SK-N-MC (cell line): Measurements from ENCODE around the gene EHBP1.
"Not testable (repeated sequence)": the region's sequence is repeated elsewhere in the genome, so short reads cannot be mapped to it uniquely, and the experiment has no call there.

Experiments used
- DNase-seq: peaks from one replicate; pipeline ENCODE4 v3.0.0-alpha.2; 2011; ENCODE audit warnings: low read depth, low spot score
- H3K27ac ChIP-seq: fragments of 200-600 bp; sonication (generic); 2 replicates; pipeline ENCODE4 v1.5.1; 2016; ENCODE audit warnings: mixed run types
- H3K36me3 ChIP-seq: fragments of 200-600 bp; sonication (generic); 2 replicates; pipeline ENCODE4 v1.6.1; 2017; ENCODE audit warnings: antibody characterized with exemption, low read length, mixed read lengths; ENCODE audit not compliant: insufficient read depth
- H3K4me3 ChIP-seq: fragments of 200-600 bp; sonication (generic); 2 replicates; pipeline ENCODE4 v1.5.1; 2016
- H3K9ac ChIP-seq: fragments of 200-600 bp; sonication (generic); 2 replicates; pipeline ENCODE4 v1.8.0; 2017; ENCODE audit warnings: mixed run types, mixed read lengths; ENCODE audit not compliant: insufficient read length
- H3K9me3 ChIP-seq: fragments of 200-600 bp; sonication (generic); 2 replicates; pipeline ENCODE4 v1.6.1; 2017; ENCODE audit warnings: low read depth, mild to moderate bottlenecking, antibody characterized with exemption, low read length, moderate library complexity, mixed read lengths
- EZH2 ChIP-seq: fragments of 200-600 bp; sonication (generic); IDR thresholded peaks from one replicate; pipeline ENCODE4 v1.6.1; 2017; ENCODE audit warnings: antibody characterized with exemption
- FOXP2 ChIP-seq: optimal IDR thresholded peaks from 2 replicates; pipeline ENCODE3; 2011; ENCODE audit warnings: mild to moderate bottlenecking, moderate library complexity; ENCODE audit not compliant: insufficient read depth; ENCODE audit errors: extremely low read length, control extremely low read depth
- POLR2AphosphoS5 ChIP-seq: IDR thresholded peaks from 2 replicates; pipeline ENCODE4 v1.6.1; 2012; ENCODE audit warnings: mild to moderate bottlenecking, low read depth, low read length, borderline replicate concordance

Gene EHBP1

DNA sequence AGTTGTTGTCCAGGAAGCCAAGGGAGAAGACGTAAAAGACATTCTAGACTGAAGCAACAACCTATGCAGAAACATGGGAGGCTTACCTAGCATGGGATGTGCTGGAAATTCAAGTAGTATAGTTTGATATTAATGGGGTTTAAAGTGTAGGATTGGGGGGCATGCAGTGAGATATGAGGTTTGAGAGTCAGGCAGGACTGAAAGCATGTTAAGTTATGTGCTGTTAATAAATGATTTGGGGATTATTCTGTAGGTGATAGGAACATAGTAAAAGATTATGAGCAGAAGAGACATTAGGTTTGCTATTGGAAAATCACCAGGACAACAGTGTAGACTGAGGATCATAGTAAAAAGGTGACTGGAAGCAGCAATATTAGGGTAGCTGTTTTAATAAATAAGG lies 3.2 kb downstream of the EHBP1 start:
- TF ChIP-seq EZH2 = no peak
- TF ChIP-seq POLR2AphosphoS5 = no peak
- TF ChIP-seq FOXP2 = no peak
- Histone ChIP-seq H3K9ac (no peak overlapping the region), H3K4me3 (no peak overlapping the region), H3K36me3 (peaks cover 48% of the 10 kb centered on the region), H3K27ac (no peak overlapping the region), H3K9me3 (peaks cover 8% of the 10 kb centered on the region; the same call in 1 of the 2 replicates)
- no peak for DNase-seq

DNA sequence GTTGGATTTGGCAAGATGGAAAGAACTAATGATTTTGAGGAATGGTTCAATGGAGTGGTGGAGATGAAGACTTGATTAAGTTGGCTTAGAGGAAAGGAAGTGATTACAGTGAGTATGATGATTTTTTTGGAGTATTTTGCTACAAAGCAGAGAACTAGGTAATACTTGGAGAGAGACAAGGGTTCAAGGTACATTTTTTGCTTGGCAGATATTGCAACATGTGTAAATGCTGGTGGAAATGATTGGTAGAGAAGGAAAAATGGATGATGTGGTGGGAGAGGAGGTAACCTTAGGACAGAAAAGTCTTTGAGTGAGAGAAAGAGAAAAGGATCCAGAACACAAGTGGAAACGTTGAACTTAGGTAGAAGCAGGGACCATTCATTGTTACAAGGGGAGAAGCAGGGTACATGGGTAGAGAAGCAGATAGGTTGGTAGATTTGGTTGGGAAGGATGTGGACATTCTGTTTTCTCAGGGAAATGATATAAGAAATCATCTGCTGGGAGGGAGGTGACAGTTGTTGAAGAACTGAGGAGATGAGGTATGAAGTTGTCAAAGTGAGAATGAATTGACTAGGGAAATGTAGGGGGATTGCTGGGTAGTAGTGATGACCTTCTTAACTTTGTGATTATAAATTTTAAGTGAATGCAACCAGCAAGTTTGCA lies 6.5 kb downstream of the EHBP1 start:
- TF ChIP-seq POLR2AphosphoS5 = no peak
- Histone ChIP-seq H3K9ac (no peak overlapping the region), H3K4me3 (no peak overlapping the region), H3K9me3 (peaks cover 8% of the 10 kb centered on the region; the same call in 1 of the 2 replicates), H3K27ac (no peak overlapping the region), H3K36me3 (peaks cover 63% of the 10 kb centered on the region)
- no peak for DNase-seq

DNA sequence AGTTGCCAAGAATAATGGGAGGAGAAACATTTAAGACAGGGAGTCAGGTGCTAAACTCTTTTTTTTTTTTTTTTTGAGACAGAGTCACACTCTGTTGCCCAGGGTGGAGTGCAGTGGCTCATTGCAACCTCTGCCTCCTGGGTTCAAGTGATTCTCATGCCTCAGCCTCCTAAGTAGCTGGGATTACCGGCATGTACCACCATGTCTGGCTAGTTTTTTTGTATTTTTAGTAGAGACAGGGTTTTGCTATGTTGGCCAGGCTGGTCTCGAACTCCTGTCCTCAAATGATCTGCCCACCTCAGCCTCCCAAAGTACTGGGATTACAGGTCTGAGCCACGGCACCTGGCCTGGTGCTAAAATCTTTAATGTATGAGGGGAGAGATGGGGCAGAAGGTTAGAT lies 7.7 kb downstream of the EHBP1 start:
- H3K9ac ChIP-seq, H3K27ac ChIP-seq, H3K4me3 ChIP-seq, DNase-seq, H3K9me3 ChIP-seq: not testable (repeated sequence)
- H3K36me3 ChIP-seq = peaks cover 62% of the 10 kb centered on the region

DNA sequence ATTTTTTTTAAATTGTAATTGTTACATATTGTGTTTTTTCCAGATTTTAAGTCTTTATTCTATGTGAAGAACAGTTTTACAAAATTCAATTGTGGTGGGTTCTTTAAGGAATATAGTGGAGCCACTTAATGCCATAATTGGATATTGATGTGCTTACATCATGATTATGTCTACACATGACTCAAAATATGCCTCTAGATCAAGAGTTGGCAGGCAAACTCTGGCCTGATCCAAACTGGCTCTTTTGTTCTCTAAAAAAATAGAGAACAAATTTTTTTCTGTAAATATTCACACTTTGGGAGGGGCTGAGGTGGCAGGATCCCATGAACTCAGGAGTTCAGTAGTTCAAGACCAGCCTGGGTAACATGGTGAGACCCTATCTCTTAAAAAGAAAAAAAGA lies 8.3 kb downstream of the EHBP1 start:
- no peak for DNase-seq
- H3K9me3 ChIP-seq = peaks cover 3% of the 10 kb centered on the region; the same call in 1 of the 2 replicates
- H3K4me3 ChIP-seq = no peak overlapping the region
- no peak overlapping the region for H3K9ac ChIP-seq
- peaks cover 60% of the 10 kb centered on the region for H3K36me3 ChIP-seq
- no peak overlapping the region for H3K27ac ChIP-seq
- TF ChIP-seq POLR2AphosphoS5 (no peak), FOXP2 (no peak), EZH2 (no peak)

DNA sequence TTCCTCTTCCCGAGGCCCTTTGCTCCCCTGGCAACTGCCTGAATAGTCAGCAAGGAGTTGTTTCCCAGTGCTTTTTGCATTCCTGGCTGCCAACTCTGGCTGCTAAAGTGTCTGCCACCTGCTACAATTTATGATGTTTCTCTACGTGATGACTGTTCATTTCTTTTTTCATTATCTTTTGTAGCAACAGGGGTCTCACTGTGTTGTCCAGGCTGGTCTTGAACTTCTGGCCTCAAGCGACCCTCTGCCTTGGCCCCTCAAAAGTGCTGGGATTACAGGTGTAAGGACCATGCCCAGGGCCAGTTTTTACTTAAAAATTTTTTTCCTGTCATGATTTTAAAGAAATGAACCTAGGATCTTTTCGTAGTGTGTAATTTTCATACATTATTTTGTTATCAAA lies 11.3 kb downstream of the EHBP1 start:
- H3K9me3 ChIP-seq = no peaks in the 10 kb centered on the region
- no peak overlapping the region for H3K27ac ChIP-seq
- TF ChIP-seq POLR2AphosphoS5 = no peak
- TF ChIP-seq FOXP2 = no peak
- no peak for TF ChIP-seq EZH2
- DNase-seq = no peak
- no peak overlapping the region for H3K9ac ChIP-seq
- no peak overlapping the region for H3K4me3 ChIP-seq
- H3K36me3 ChIP-seq = peaks cover 37% of the 10 kb centered on the region

DNA sequence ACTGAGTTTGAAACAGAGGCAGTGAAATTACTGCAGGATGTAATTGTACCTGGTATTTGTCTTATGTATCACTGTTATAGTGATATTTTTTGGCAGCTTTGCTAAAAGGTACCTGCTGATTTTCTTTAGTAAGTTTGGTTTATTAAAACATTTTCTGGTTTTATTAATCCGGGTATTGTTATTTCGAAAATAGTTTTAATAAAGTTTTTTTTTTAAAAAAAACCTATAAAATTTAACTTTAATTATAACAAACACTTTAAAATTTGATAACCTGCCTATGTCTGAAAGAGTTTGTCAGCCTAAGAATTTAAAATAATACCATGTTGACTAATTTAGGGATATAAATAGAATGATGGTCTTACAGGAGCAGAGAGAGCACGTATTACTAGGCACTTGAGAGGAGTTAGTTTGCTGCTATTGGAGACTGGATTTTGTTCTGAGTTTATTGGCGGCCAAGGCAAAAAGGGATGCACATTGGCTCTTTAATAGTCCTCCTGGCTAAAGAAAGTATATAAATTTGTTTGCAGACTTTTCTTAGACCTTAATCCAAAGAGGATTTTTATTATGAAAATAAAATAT lies 12.1 kb downstream of the EHBP1 start:
- H3K4me3 ChIP-seq = no peak overlapping the region
- no peaks in the 10 kb centered on the region for H3K9me3 ChIP-seq
- DNase-seq = no peak
- no peak overlapping the region for H3K27ac ChIP-seq
- TF ChIP-seq FOXP2 = no peak
- TF ChIP-seq EZH2 = no peak
- TF ChIP-seq POLR2AphosphoS5 = no peak
- peaks cover 36% of the 10 kb centered on the region for H3K36me3 ChIP-seq
- H3K9ac ChIP-seq = no peak overlapping the region

DNA sequence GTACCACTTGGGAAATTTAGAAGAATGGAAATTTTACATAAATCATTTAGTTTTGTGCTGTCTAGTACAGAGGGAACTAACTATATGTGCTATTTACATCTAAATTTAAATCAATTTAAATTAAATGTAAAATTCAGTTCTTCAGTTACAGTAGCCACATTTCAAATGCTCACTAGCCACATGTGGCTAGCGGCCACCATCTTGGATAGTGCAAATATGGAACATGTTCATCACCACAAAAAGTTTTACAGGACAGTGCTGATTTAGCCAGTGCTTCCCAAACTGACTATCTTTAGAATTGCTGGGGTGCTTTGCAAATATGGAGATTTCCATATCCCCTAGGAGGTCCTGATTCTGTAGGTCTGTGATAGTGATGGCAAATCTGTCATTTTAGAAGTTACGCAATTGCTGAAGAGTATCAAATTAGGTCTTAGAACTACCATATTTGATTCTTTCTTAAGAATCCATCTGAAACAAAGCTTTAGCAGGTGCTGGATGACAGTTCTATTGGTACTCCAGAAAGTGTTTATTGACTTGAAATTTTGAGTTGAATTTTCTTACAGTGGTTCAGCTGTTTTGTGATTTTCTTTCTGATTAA lies 12.8 kb downstream of the EHBP1 start:
- TF ChIP-seq FOXP2 (no peak), POLR2AphosphoS5 (no peak), EZH2 (no peak)
- no peaks in the 10 kb centered on the region for H3K9me3 ChIP-seq
- H3K4me3 ChIP-seq = no peak overlapping the region
- H3K9ac ChIP-seq = no peak overlapping the region
- no peak overlapping the region for H3K27ac ChIP-seq
- DNase-seq = no peak
- H3K36me3 ChIP-seq = peaks cover 37% of the 10 kb centered on the region

DNA sequence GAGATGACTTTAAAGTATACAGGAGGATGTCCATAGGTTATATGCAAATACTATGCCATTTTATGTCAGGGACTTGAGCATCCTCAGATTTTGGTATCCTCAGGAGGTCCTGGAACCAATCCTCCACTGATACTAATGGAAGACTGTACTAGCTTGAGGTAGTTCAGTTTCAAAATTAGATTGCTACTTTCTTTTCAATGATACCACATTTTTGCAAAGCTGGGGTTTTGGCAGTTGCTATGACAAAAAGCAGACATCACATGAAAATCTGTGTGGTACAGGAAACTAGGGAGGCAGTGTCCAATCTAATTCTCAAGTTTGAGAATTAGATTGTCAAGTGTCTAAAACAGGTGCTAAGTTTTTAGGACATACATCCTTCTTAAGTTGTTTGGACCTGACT lies 14.2 kb downstream of the EHBP1 start:
- H3K9ac ChIP-seq = no peak overlapping the region

DNA sequence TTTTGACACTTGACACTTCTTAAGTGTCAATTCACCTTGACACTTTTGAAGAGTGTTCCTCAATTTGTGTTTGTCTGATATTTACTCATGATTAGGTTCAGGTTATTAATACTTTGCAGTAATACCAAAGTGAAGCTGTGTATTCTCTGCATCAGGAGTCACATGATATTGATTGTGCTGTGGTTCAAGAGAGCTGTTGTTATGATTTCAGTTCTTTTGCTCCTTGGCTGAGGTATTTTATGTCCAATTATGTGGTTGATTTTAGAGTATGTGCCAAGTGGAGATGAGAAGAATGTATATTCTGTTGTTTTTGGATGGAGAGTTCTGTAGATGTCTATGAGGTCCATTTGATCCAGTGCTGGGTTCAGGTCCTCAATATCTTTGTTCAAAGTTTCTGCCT lies 17.2 kb downstream of the EHBP1 start:
- no peaks in the 10 kb centered on the region for H3K9me3 ChIP-seq
- H3K9ac ChIP-seq = no peak overlapping the region
- no peak overlapping the region for H3K27ac ChIP-seq
- peaks cover 17% of the 10 kb centered on the region for H3K36me3 ChIP-seq
- TF ChIP-seq POLR2AphosphoS5 (no peak), FOXP2 (no peak), EZH2 (no peak)
- no peak for DNase-seq
- H3K4me3 ChIP-seq = no peak overlapping the region

More for the DNA sequence above, 14.2 kb downstream of the EHBP1 start:
- TF ChIP-seq FOXP2 (no peak), EZH2 (no peak), POLR2AphosphoS5 (no peak)
- Histone ChIP-seq H3K36me3 (peaks cover 37% of the 10 kb centered on the region), H3K9me3 (no peaks in the 10 kb centered on the region), H3K4me3 (no peak overlapping the region), H3K27ac (no peak overlapping the region)
- no peak for DNase-seq
